H1 (cell line): ENCODE measurements around the gene TGM3. TPM values are rescaled to one million over a fixed set of nuclear protein-coding genes. Genes with fewer than 3 reads are reported as not detected.

ENCODE experiments used
- CTCF ChIA-PET: fragments of 300-600 bp; sonication (Branson Sonifier 250); formaldehyde crosslinking; loops from one replicate; lab custom pipeline; 2021; ENCODE audit not compliant: partially characterized antibody; lab: Charles Lee
- POLR2A ChIA-PET: fragments of 300-600 bp; sonication (Branson Sonifier 250); formaldehyde crosslinking; loops from one replicate; lab custom pipeline; 2021; ENCODE audit warnings: inconsistent platforms; ENCODE audit not compliant: partially characterized antibody; lab: Charles Lee
- DNase-seq, 2 experiments: peaks; one replicate each; pipeline versions ENCODE4 v3.0.0 to v3.0.0-alpha.2; 2010 to 2022; ENCODE audit warnings: low spot score in 2 of 2, low read depth in 1 of 2, mixed read lengths in 1 of 2
- FAIRE-seq: peaks from 2 replicates; lab custom pipeline; 2011; peaks lifted over from hg19 to GRCh38; lab: Jason Lieb, UNC
- H2AFZ ChIP-seq: 2 replicates; pipeline ENCODE4 v1.8.1; 2012; ENCODE audit warnings: low read length, inconsistent platforms
- H2AK5ac ChIP-seq: 2 replicates; pipeline ENCODE4 v1.6.1; 2013; ENCODE audit warnings: low read depth, low read length
- H2BK120ac ChIP-seq: replicated peaks from 2 replicates; pipeline ENCODE3; 2013; ENCODE audit warnings: low read depth, low read length, inconsistent platforms
- H2BK12ac ChIP-seq: 2 replicates; pipeline ENCODE4 v1.6.1; 2013; ENCODE audit warnings: low read depth, low read length
- H2BK15ac ChIP-seq: 2 replicates; pipeline ENCODE4 v1.6.1; 2013; ENCODE audit warnings: low read length
- H2BK20ac ChIP-seq: 2 replicates; pipeline ENCODE4 v1.6.1; 2013; ENCODE audit warnings: low read length
- H2BK5ac ChIP-seq: 2 replicates; pipeline ENCODE4 v1.6.1; 2013; ENCODE audit warnings: low read depth, low read length
- H3K14ac ChIP-seq: 2 replicates; pipeline ENCODE4 v1.6.1; 2013; ENCODE audit warnings: inconsistent platforms; ENCODE audit not compliant: insufficient read length
- H3K18ac ChIP-seq: 2 replicates; pipeline ENCODE4 v1.6.1; 2013; ENCODE audit warnings: low read length; ENCODE audit errors: extremely low read depth
- H3K23ac ChIP-seq: 2 replicates; pipeline ENCODE4 v1.6.1; 2013; ENCODE audit warnings: inconsistent platforms; ENCODE audit not compliant: insufficient read length
- H3K23me2 ChIP-seq: 2 replicates; pipeline ENCODE4 v1.6.1; 2013; ENCODE audit warnings: low read depth, low read length
- H3K27ac ChIP-seq: 2 replicates; pipeline ENCODE4 v1.6.1; 2011; ENCODE audit warnings: low read depth, low read length, inconsistent platforms
- H3K27me3 ChIP-seq, 4 experiments: replicated peaks in 1 of 4; 1 replicate in 1 of 4; 2 replicates in 3 of 4; pipeline versions ENCODE4 v1.6.1 to v1.8.1; 2011 to 2013; ENCODE audit warnings: low read length in 3 of 4, mild to moderate bottlenecking in 3 of 4, inconsistent platforms in 2 of 4, mixed read lengths in 2 of 4, moderate library complexity in 1 of 4; ENCODE audit not compliant: control insufficient read depth in 3 of 4, insufficient read depth in 3 of 4; ENCODE audit errors: extremely low read depth in 1 of 4
- H3K36me3 ChIP-seq, 4 experiments: 2 replicates each; pipeline versions ENCODE4 v1.6.1 to v1.8.1; 2011 to 2013; ENCODE audit warnings: mild to moderate bottlenecking in 4 of 4, low read length in 3 of 4, moderate library complexity in 2 of 4, control low read depth in 1 of 4, inconsistent platforms in 1 of 4; ENCODE audit not compliant: insufficient read depth in 4 of 4, control insufficient read depth in 2 of 4
- H3K4ac ChIP-seq: replicated peaks from 2 replicates; pipeline ENCODE3; 2013; ENCODE audit warnings: low read length, low read depth, mixed read lengths, inconsistent platforms; ENCODE audit not compliant: insufficient read length
- H3K4me1 ChIP-seq, 4 experiments: replicated peaks in 1 of 4; 1 replicate in 1 of 4; 2 replicates in 3 of 4; pipeline versions ENCODE4 v1.6.1 to v1.8.1; 2011 to 2013; ENCODE audit warnings: low read length in 3 of 4, inconsistent platforms in 2 of 4, mixed read lengths in 1 of 4; ENCODE audit not compliant: insufficient read depth in 4 of 4, control insufficient read depth in 3 of 4
- H3K4me2 ChIP-seq, 2 experiments: 2 replicates each; pipeline versions ENCODE4 v1.6.1 to v1.8.1; 2011 to 2013; ENCODE audit warnings: low read depth in 2 of 2, low read length in 2 of 2, control low read depth in 1 of 2, inconsistent platforms in 1 of 2, mild to moderate bottlenecking in 1 of 2; ENCODE audit not compliant: insufficient read depth in 1 of 2
- H3K4me3 ChIP-seq, 4 experiments: fragments of 200-600, 300-600 bp in 1 of 4; sonication (generic), shearing (Covaris generic), sonication (Bioruptor Twin) in 1 of 4; 2 replicates each; pipeline versions ENCODE4 v1.5.1 to v1.8.1; 2011 to 2016; ENCODE audit warnings: low read length in 4 of 4, low read depth in 3 of 4, control low read depth in 2 of 4, inconsistent platforms in 2 of 4, mild to moderate bottlenecking in 2 of 4, mixed read lengths in 1 of 4, moderate library complexity in 1 of 4; ENCODE audit not compliant: insufficient read depth in 2 of 4; ENCODE audit errors: extremely low read depth in 1 of 4
- H3K56ac ChIP-seq: replicated peaks from 2 replicates; pipeline ENCODE3; 2013; ENCODE audit warnings: low read depth, mild to moderate bottlenecking, mixed read lengths, low read length, inconsistent platforms; ENCODE audit not compliant: insufficient read length
- H3K79me1 ChIP-seq: 2 replicates; pipeline ENCODE4 v1.6.1; 2013; ENCODE audit warnings: low read depth, low read length, control low read depth
- H3K79me2 ChIP-seq, 2 experiments: 2 replicates each; pipeline versions ENCODE4 v1.6.1 to v1.8.1; 2012 to 2013; ENCODE audit warnings: low read length in 2 of 2, mild to moderate bottlenecking in 2 of 2, inconsistent platforms in 1 of 2; ENCODE audit not compliant: insufficient read depth in 2 of 2, control insufficient read depth in 1 of 2
- H3K9ac ChIP-seq, 4 experiments: replicated peaks in 1 of 4; 1 replicate in 1 of 4; 2 replicates in 3 of 4; pipeline versions ENCODE4 v1.6.1 to v1.8.1; 2011 to 2013; ENCODE audit warnings: low read depth in 3 of 4, low read length in 3 of 4, control low read depth in 2 of 4, mild to moderate bottlenecking in 2 of 4, moderate library complexity in 2 of 4, inconsistent platforms in 1 of 4; ENCODE audit errors: extremely low read depth in 1 of 4
- H3K9me3 ChIP-seq, 2 experiments: 2 replicates each; pipeline versions ENCODE4 v1.6.1 to v1.8.1; 2012 to 2013; ENCODE audit warnings: mild to moderate bottlenecking in 2 of 2, moderate library complexity in 2 of 2, control low read depth in 1 of 2, inconsistent platforms in 1 of 2, low read depth in 1 of 2, low read length in 1 of 2, mixed read lengths in 1 of 2; ENCODE audit not compliant: insufficient read depth in 2 of 2
- H4K20me1 ChIP-seq, 2 experiments: replicated peaks in 1 of 2; 2 replicates each; pipeline versions ENCODE3 to v1.8.1; 2011 to 2013; ENCODE audit warnings: inconsistent platforms in 2 of 2, low read length in 2 of 2, mild to moderate bottlenecking in 1 of 2; ENCODE audit not compliant: insufficient read depth in 2 of 2, control insufficient read depth in 1 of 2
- H4K5ac ChIP-seq: 2 replicates; pipeline ENCODE4 v1.6.1; 2013; ENCODE audit warnings: low read length, low read depth, mixed read lengths, inconsistent platforms; ENCODE audit not compliant: insufficient read length
- H4K8ac ChIP-seq: 2 replicates; pipeline ENCODE4 v1.8.0; 2013; ENCODE audit warnings: mild to moderate bottlenecking, moderate library complexity, low read length, inconsistent platforms; ENCODE audit not compliant: insufficient read depth; ENCODE audit errors: extremely low read depth
- H4K91ac ChIP-seq: replicated peaks from 2 replicates; pipeline ENCODE3; 2013; ENCODE audit warnings: low read length, mixed read lengths, inconsistent platforms; ENCODE audit not compliant: insufficient read length
- RXRA ChIP-seq: IDR thresholded peaks from 2 replicates; pipeline ENCODE4 v1.6.1; 2011; ENCODE audit warnings: low read depth, mild to moderate bottlenecking, low read length, moderate library complexity; ENCODE audit not compliant: insufficient read depth
- TEAD4 ChIP-seq: IDR thresholded peaks from 2 replicates; pipeline ENCODE4 v1.6.1; 2012; ENCODE audit warnings: low read depth, low read length, inconsistent platforms, mixed read lengths
- WGBS, 2 experiments: shearing (Covaris generic) in 1 of 2; methylation state at CpG; one replicate each; pipeline versions ENCODE4 v1.1.6 to v1.1.7; 2013 to 2015; ENCODE audit warnings: low lambda C conversion rate in 2 of 2, mixed read lengths in 2 of 2, inconsistent platforms in 1 of 2, low coverage in 1 of 2, missing lambda C conversion rate in 1 of 2; ENCODE audit not compliant: insufficient replicate concordance in 2 of 2, insufficient coverage in 1 of 2, insufficient read length in 1 of 2; ENCODE audit errors: extremely low coverage in 1 of 2, missing lambda C conversion rate in 1 of 2; 5-methylcytosine and 5-hydroxymethylcytosine counted together
- polyA plus RNA-seq, 7 experiments: library from polyadenylated mRNA; depleted of rRNA in 3 of 7; stranded (reverse) in 5 of 7; unstranded in 2 of 7; fragments of >200 nt in 5 of 7; fragments of 200-250 nt in 2 of 7; gene quantifications; 1 replicate in 5 of 7; 2 replicates in 1 of 7; 4 replicates in 1 of 7; pipeline versions ENCODE4 v1.2.1 to v1.2.3, GENCODE V29; 2011 to 2013; ENCODE audit warnings: missing spikeins in 2 of 7, mixed read lengths in 2 of 7
- total RNA-seq: library from RNA; stranded (reverse); fragmentation: NEBNext Ultra II Directional; extraction: Animal tissue kit (Norgen Biotek cat#: 25700); gene quantifications from 2 replicates; pipeline ENCODE4 v1.2.1, GENCODE V29; 2021

Gene TGM3
- total and polyA plus RNA-seq, 2 of the 8 experiments (the other 6 are each of a cell fraction or from before 2014, with no cell fraction given) = 0.12 TPM; not detected in 1

DNA sequence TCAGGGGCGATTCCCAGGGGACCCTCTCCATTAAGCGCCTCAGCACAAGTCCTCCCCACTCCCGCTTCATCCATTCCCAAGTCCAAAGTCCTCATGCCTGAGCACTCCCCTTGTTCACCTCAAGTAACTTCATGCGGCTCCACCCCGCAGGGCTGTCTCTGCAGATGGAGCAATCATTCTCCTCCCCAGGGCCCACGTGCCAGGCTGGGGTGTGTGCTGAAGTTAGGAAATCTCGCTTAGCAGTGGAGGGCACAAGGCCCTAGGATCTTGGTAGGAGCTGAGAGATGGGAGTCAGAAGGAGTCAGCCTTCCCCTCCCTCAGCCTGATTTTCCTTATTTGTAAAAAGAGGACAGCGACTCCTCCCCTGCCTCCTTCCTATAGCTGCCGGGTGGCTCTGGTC lies 3.5 kb downstream of the TGM3 start:
- Histone ChIP-seq H3K9me3 (no peaks in the 10 kb centered on the region), H4K8ac (no peak overlapping the region), H2BK120ac (no peak overlapping the region), H2BK15ac (0 out of 2 replicates have a peak overlapping the region, but pooled peaks have one; percentile 3), H3K4me1 (peaks cover 4 to 16% (median 9%) of the 10 kb centered on the region in 4 experiments), H2BK12ac (no peak overlapping the region), H3K4me3 (no peak overlapping the region), H3K18ac (no peak overlapping the region; the same call in 1 of the 2 replicates), H2AFZ (no peak overlapping the region), H3K23ac (no peak overlapping the region), H3K9ac (no peak overlapping the region), H3K27me3 (no peaks in the 10 kb centered on the region; a peak in 1 of 7 replicates), H3K4ac (no peak overlapping the region), H3K79me1 (no peaks in the 10 kb centered on the region), H3K14ac (no peak overlapping the region), H3K27ac (no peak overlapping the region), H3K56ac (no peak overlapping the region), H2AK5ac (no peak overlapping the region), H2BK5ac (no peak overlapping the region), H3K4me2 (no peak overlapping the region), H2BK20ac (no peak overlapping the region), H4K5ac (no peak overlapping the region), H3K79me2 (no peaks in the 10 kb centered on the region), H4K20me1 (no peaks in the 10 kb centered on the region), H3K36me3 (no peaks in the 10 kb centered on the region), H4K91ac (no peak overlapping the region), H3K23me2 (no peaks in the 10 kb centered on the region)
- POLR2A ChIA-PET = no interaction called here
- CTCF ChIA-PET = interaction anchor here (0.6 to 2.1 kb wide), 4 partner anchors 10 to 225 kb away, joined by 3 to 9 read pairs (median 4); no protein-coding TSS in a partner anchor
- WGBS, 2 experiments = 66% methylated on average over 9 of the region's 9 CpGs; no CpG with 5 or more reads in 1 of the 2 experiments
- DNase-seq (no peak), FAIRE-seq (no peak)
- no peak for TF ChIP-seq RXRA
- no peak for TF ChIP-seq TEAD4
